Stimulated activated naive CD4-positive, alpha-beta T cell (primary cell): Measurements from ENCODE around the gene HS3ST6.
"Not testable (repeated sequence)": the region's sequence is repeated elsewhere in the genome, so short reads cannot be mapped to it uniquely, and the experiment has no call there.

ENCODE experiments used
- DNase-seq, 6 experiments: peaks; one replicate each; lab custom pipeline; 2025; lab: John Stamatoyannopoulos, UW

Gene HS3ST6

GRCh38 chr16:1877804-1878203 lies 40.4 kb downstream of the HS3ST6 start:
- no peak for DNase-seq

- DNase-seq: no peak
Observed at GRCh38 chr16:1877089-1877488, 41.1 kb downstream of the HS3ST6 start.

- no peak for DNase-seq
Observed at GRCh38 chr16:1876468-1876867, 41.7 kb downstream of the HS3ST6 start.

DNA sequence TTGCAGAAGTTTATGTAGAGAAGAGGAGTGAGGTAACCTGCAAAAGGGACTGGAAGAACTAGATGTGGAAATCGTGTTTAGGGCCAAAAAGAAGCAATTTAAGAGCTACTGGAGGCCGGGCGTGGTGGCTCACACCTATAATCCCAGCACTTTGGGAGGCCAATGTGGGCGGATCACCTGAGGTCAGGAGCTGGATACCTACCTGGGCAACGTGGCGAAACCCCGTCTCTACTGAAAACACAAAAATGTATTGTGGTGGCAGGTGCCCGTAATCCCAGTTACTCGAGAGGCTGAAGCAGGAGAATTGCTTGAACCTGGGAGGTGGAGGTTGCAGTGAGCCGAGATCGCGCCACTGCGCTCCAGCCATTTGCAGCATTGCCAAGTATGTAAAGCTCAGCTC lies 42.1 kb downstream of the HS3ST6 start:
- DNase-seq: not testable (repeated sequence)

DNA sequence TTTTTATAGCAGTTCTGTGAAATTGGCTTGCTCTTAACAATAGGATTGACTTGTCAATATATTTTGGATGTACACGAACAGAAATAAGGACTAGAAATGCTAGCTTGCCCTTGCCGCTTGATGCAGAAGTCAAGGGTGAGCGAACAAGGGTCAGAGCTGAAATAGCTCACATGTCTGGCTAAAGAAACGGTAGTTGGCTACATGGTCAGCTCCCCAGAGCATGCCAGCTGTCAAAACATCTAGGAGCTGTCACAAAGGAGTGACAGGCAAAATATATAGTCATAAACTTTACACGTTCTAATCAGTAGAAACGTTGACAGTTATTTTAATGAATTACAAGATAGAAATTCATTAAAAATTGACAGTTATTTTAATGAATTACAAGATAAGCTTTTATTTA lies 43.4 kb downstream of the HS3ST6 start:
- no peak for DNase-seq

GRCh38 chr16:1871974-1872635 lies 46.1 kb downstream of the HS3ST6 start, which contains the start of gene MEIOB:
MEIOB (minus strand) TSS chr16:1872164; CDS start chr16:1868175, 3,989 bp downstream.
- DNase-seq: peak in 5 of 6 experiments; percentile 15 to 36 (median 24)

DNA sequence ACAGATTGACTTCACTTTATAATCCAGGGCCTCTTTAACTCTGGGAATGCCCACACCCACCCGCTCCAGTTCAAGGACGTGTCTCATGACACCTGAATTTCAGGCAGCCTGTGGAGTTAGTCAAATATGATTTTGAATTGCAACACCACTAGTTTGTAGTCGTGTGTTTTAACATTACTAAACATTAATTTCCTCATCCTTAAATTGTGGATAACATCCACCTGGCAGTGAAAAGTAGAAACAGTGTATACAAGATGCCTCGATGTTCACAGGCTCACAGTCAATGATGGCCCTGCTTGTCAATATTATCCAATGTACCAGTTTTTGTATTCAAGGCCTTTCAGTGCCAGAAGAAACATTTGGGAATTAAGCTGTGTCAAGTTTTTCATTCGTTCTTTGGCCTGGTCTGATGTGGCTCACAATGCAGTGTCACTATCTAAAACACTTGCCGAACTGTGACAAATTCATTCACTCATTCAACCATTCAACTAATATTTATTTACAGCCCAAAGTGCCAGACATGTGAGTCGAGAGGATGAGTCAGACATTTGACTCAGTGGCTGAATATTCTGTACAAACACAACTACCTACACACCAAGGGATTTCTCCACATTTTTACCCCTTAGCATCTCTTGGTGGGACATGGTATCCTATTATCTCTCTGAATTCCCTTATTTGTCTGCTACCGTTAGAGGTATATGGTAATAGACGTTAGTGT lies 47.7 kb downstream of the HS3ST6 start:
- DNase-seq: no peak

DNA sequence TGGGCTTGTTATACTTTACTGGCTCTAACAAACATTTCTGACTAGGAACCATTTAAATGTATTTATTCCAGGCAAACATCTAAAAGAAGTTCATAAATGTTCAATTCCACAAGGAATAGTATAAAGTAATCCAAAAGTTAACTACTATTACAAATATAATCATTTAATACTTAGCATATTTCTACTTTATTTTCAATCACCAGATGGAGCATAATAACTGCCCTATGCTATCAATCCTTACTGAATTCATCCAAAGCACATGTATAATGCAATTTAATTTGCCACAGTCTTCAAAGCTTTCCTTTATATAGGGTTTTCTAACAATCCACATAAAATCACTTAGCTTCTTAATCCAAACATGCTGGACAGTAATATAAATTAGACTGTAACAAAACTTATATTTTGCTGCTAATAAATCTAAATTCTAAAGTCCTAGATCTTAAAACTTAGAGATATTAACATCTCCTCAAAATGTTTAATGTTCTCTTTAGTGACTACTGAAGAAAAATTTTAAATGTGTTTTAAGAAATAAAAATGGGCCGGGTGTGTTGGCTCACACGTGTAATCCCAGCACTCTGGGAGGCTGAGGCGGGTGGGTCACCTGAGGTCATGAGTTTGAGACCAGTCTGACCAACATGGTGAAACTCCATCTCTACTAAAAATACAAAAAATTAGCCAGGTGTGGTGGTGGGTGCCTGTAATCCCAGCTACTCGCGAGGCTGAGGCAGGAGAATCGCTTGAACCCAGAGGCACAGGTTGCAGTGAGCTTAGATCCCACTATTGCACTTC lies 52.1 kb downstream of the HS3ST6 start:
- DNase-seq: no peak

DNA sequence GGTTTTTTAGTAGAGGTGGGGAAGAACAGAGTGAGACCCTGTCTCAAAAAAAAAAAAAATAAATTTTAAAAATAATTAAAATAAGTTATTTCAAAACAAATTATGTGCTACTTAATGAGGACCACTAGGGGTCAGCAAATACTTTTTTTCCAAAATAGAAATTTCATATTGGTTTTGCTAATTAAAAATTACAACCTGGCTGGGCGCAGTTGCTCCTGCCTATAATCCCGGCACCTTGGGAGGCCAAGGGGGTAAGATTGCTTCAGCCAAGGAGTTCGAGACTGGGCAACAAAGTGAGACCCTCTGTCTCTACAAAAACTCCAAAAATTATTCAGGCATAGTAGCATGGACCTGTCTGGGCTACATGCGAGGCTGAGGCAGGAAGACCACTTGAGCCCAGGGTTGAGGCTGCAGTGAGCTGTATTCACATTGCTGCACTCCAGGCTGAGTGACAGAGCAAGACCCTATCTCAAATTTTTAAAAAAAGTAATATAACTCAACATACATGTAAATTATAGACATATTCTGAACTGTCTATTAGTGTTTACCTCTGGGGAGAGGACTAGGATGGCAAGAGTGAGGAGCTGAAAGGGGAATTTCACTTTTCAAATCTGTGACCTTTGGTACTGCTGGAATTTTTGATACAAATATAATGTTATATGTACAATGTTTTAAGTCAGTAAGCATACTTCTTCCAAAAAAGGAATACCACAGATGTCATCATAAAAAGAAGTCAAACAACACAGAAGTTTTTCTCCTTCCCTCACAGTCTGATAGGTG lies 54.3 kb downstream of the HS3ST6 start:
- DNase-seq: peak in 4 of 6 experiments; percentile 9 to 48 (median 24)

DNA sequence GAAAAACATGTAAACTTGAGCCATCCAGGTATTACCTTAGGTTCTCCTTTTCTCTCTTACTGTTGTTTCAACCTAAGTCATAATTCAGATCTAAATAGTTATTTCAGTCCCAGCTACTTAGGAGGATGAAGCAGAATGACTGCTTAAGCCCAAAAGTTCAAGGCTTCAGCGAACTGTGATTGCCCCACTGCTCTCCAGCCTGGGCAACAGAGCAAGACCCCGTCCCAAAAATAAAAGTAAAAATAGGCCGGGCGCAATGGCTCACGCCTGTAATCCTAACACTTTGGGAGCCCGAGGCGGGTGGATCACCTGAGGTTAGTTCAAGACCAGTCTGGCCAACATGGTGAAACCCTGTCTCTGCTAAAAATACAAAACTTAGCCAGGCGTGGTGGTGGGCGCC lies 55.8 kb downstream of the HS3ST6 start:
- DNase-seq: no peak

DNA sequence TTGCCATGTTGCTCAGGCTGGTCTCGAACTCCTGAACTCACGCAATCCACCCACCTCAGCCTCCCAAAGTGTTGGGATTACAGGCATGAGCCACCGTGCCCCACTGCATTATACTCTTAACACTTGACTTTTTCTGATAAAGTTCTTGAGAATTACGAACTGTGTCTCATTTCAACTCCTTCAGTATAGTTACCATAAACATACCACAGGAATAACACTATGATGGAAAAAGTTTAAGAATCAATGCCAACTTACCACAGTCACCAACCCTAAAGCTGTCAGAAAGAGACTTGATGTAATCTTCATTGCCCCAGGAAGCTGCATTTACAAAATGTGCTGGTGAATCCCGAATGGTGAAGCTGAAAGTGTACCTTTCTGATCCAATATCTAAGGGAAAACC lies 56.5 kb downstream of the HS3ST6 start:
- no peak for DNase-seq
